Large intestine (tissue), 3 donors: ENCODE results near the gene RAPGEF1. TPM values are rescaled to one million over a fixed set of nuclear protein-coding genes. Genes with fewer than 3 reads are reported as not detected.

ENCODE experiments used
- DNase-seq, 2 donors: peaks; one replicate each; pipeline versions ENCODE4 v3.0.0 to v3.0.0-alpha.2; 2013
- H3K27ac ChIP-seq: one replicate; pipeline ENCODE4 v1.5.1; 2013; ENCODE audit warnings: low read length
- H3K27me3 ChIP-seq: 2 replicates; pipeline ENCODE4 v1.6.1; 2013; ENCODE audit warnings: low read length; ENCODE audit not compliant: control insufficient read depth, insufficient read depth
- H3K36me3 ChIP-seq: 2 replicates; pipeline ENCODE4 v1.6.1; 2013; ENCODE audit warnings: low read length; ENCODE audit not compliant: control insufficient read depth, insufficient read depth
- H3K4me1 ChIP-seq: one replicate; pipeline ENCODE4 v1.6.1; 2013; ENCODE audit warnings: low read length; ENCODE audit not compliant: control insufficient read depth, insufficient read depth
- H3K4me3 ChIP-seq: one replicate; pipeline ENCODE4 v1.5.1; 2013; ENCODE audit warnings: low read length
- H3K9me3 ChIP-seq: one replicate; pipeline ENCODE4 v1.6.1; 2013; ENCODE audit warnings: mild to moderate bottlenecking, low read depth, low read length, moderate library complexity; ENCODE audit not compliant: control insufficient read depth
- WGBS: methylation state at CpG from one replicate; pipeline ENCODE4 v1.1.5; 2013; ENCODE audit warnings: low lambda C conversion rate; ENCODE audit not compliant: insufficient coverage; 5-methylcytosine and 5-hydroxymethylcytosine counted together
- polyA plus RNA-seq: library from polyadenylated mRNA; unstranded; fragments of 120-200 nt; gene quantifications from one replicate; pipeline ENCODE4 v1.2.1, GENCODE V29; 2013

The RAPGEF1 gene
- polyA plus RNA-seq, 1 donor: 39.7 TPM

DNA sequence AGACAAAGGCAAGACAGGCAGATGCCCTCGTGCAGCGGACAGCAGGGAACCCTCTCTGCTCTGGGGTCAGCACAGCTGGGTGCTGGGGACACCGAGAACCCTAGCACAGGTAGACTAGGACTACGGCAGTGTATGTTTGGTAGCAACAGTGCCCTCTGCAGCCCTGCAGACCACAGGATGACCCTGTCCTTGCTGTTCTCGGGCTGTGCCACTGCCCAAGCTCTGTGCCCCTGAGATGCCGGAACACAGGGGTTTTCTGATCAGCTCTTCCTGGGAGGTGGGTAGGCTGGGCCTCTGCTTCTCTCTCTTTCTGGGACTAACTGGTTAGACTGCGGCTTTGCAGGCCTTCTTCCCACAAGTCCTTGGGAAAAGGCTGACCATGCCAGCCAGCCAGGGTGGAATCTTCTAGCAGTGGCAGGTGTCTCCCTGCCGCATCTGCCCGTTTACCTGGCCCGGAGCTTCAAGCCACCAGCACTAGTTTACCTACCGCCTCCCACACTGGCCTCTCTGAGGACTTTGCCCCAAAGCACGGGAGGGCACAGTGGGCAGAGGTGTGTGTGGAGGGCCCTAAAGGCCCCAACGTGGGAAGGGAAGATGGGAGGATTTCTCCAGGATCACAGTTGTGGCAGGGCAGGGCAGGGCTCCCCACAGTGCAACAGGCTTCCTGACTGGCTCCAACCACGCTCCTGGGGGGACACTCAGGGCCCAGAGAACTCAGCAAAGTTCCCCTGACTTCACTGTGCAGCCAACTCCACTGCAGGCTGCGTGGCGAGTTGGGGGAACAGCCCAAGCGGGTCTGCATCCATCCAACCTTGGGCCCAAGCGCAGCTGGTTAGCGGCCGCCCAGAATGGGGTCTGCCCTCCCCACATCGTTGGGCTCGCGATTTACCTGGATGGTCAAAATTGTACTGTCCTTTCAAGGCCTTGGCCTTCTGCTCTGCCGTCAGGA lies 210.0 kb downstream of the RAPGEF1 start:
- Histone ChIP-seq H3K4me3 (peak overlapping the region; percentile 80), H3K36me3 (peaks cover 49% of the 10 kb centered on the region), H3K9me3 (no peaks in the 10 kb centered on the region), H3K4me1 (peaks cover 11% of the 10 kb centered on the region), H3K27ac (peak overlapping the region; percentile 27), H3K27me3 (no peaks in the 10 kb centered on the region)
- WGBS: no CpG with 5 or more reads among the region's 24 CpGs
- peak; percentile 69 to 78 for DNase-seq

DNA sequence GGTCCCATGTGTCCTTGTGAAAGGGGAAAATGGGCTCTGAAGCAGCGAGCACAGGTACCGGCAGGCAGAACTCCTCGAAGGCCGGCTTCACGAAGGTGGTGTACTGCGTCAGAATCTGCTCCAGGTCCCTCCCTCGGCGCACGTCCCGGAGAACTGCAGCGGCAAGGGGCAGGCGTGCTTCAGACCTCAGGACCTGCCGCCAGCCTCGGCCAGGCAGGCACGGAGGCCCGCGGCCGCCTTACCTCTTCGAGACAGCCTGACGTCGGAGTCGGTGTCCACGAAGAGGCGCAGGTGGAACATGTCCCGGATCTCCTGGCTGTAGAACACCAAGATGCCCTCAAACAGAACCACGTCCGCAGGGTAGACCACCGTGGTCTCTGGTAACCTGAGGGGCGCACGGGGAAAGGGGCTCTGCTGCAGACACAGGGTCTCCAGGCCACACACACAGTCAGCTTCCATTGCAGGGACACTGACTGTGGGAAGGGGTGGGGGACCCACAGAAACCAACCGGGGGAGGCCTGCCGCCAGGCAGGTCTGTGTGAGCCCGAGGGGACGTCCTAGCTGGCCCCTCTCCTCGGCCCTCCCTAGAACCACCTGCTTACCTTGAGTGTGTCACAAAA lies 210.9 kb downstream of the RAPGEF1 start:
- no peaks in the 10 kb centered on the region for H3K27me3 ChIP-seq
- no peak for DNase-seq
- peaks cover 11% of the 10 kb centered on the region for H3K4me1 ChIP-seq
- H3K4me3 ChIP-seq: no peak overlapping the region
- H3K36me3 ChIP-seq: peaks cover 57% of the 10 kb centered on the region
- WGBS: no CpG with 5 or more reads among the region's 35 CpGs
- H3K27ac ChIP-seq: no peak overlapping the region
- no peaks in the 10 kb centered on the region for H3K9me3 ChIP-seq

DNA sequence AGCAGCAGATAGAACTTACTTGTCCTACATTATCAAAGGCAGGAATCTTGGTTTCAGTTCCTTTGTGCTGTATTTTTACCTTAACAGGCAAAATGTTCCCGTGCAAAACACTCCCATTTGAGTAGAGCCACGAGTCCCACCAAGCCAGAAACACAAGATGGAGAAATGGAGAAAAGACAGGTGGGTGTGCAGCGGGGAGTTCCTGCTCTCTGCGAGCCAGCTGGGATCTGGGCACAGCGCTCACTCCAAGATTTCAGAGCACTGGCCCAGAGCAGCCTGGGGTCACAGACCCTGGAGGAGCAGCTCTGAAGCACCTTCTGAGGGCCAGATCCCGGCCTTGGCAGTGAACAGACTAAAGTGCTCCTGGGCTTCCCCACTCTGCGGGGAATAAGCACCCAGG lies 211.7 kb downstream of the RAPGEF1 start:
- no peak for DNase-seq
- whole genome bisulfite sequencing: no CpG with 5 or more reads among the region's 7 CpGs

More for the DNA sequence above, 211.7 kb downstream of the RAPGEF1 start:
- peaks cover 66% of the 10 kb centered on the region for H3K36me3 ChIP-seq
- H3K9me3 ChIP-seq: no peaks in the 10 kb centered on the region
- H3K27me3 ChIP-seq: no peaks in the 10 kb centered on the region
- H3K4me3 ChIP-seq: no peak overlapping the region
- H3K4me1 ChIP-seq: peaks cover 11% of the 10 kb centered on the region
- no peak overlapping the region for H3K27ac ChIP-seq

Other genes starting within 250 kb of the RAPGEF1 start
- 32.1 TPM for gene POMT1, start 237.2 kb downstream of the RAPGEF1 start, polyA plus RNA-seq
- 33.9 TPM for gene UCK1, start 208.8 kb downstream of the RAPGEF1 start, polyA plus RNA-seq
- 2.0 TPM for gene PRRT1B, start 194.6 kb downstream of the RAPGEF1 start, polyA plus RNA-seq